Measurements from ENCODE around the gene KRT79. TPM values are rescaled to one million over a fixed set of nuclear protein-coding genes. Genes with fewer than 3 reads are reported as not detected.
"Not testable (repeated sequence)": the region's sequence is repeated elsewhere in the genome, so short reads cannot be mapped to it uniquely, and the experiment has no call there.

Gene KRT79
- polyA plus RNA-seq, 3 donors from 2014 or later: not detected

DNA sequence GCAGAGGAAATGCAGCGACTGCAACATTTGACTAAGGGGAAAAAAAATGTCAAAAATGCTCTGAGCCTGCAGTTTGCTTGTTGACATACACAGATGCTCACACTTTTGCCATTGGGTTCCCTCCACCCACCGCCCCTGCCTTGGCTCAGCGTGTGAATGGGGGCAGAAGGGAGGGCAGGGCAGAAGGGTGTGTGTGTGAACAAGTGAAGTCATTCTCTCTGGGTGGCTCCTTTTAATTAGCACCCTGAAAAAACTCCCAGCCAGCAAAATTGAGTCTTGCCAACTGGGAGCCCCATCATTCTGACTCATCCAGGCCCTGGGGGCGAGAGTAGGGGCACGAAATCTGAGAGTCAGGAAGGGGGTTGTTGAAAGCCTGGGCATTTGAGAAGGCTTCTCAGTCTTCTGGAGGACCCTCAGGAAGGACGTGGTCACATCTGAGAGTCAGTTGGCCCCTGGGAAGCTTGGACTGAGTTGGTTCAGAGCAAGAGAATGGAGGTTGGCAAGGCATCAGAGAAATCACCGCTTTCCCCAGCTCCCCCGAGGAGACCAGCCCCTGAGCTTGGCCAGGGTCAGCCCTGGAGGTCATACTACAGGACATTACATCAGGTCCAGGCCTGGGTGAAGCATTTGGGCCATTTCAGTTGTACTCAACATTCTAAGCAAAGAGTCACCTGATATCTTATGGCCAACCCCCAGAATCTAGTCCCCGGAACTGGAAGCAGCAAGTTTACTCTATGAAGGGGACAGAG is 37.4 kb upstream of the KRT79 start:
- peaks cover 45 to 55% of the 10 kb centered on the region in 2 donors for H3K4me1 Mint-ChIP-seq
- H3K4me3 Mint-ChIP-seq: peak overlapping the region in 4 of 5 donors; percentile 24 to 60 (median 43)
- peak overlapping the region; percentile 65 to 95 (median 90) for H3K27ac Mint-ChIP-seq
- DNase-seq: peak; percentile 61 to 84 (median 68)
- H3K36me3 Mint-ChIP-seq: no peaks in the 10 kb centered on the region
- no peaks in the 10 kb centered on the region for H3K9me3 Mint-ChIP-seq
- peaks cover 2 to 10% (median 9%) of the 10 kb centered on the region in 3 donors for H3K27me3 Mint-ChIP-seq (ENCODE audit: low read depth in 3 of 3)

- no peaks in the 10 kb centered on the region for H3K9me3 Mint-ChIP-seq
- H3K4me3 Mint-ChIP-seq: peak overlapping the region in 4 of 5 donors; percentile 24 to 60 (median 43)
- peak overlapping the region; percentile 65 to 95 (median 90) for H3K27ac Mint-ChIP-seq
- H3K27me3 Mint-ChIP-seq (ENCODE audit: low read depth in 3 of 3): peaks cover 2 to 10% (median 9%) of the 10 kb centered on the region in 3 donors
- H3K4me1 Mint-ChIP-seq: peaks cover 45 to 55% of the 10 kb centered on the region in 2 donors
- H3K36me3 Mint-ChIP-seq: no peaks in the 10 kb centered on the region
- peak; percentile 68 to 79 (median 74) for DNase-seq
These were observed 36.5 kb upstream of the KRT79 start for GRCh38 chr12:52870361-52871290.

GRCh38 chr12:52867642-52868041 is 33.5 kb upstream of the KRT79 start:
- Mint-ChIP-seq H3K9me3 (no peaks in the 10 kb centered on the region), H3K36me3 (no peaks in the 10 kb centered on the region), H3K4me3 (no peak overlapping the region), H3K27ac (peak overlapping the region in 2 of 6 donors; percentile 66 to 74), H3K27me3 (ENCODE audit: low read depth in 3 of 3) (peaks cover 0 to 6% (median 4%) of the 10 kb centered on the region in 3 donors), H3K4me1 (peaks cover 29 to 33% of the 10 kb centered on the region in 2 donors)
- DNase-seq: no peak

- peak overlapping the region in 3 of 6 donors; percentile 25 to 74 (median 66) for H3K27ac Mint-ChIP-seq
These were observed 33.0 kb upstream of the KRT79 start for GRCh38 chr12:52867152-52867551.

GRCh38 chr12:52865090-52865944 is 31.2 kb upstream of the KRT79 start:
- peaks cover 7 to 15% of the 10 kb centered on the region in 2 donors for H3K4me1 Mint-ChIP-seq
- no peaks in the 10 kb centered on the region for H3K36me3 Mint-ChIP-seq
- DNase-seq: no peak
- no peak overlapping the region for H3K27ac Mint-ChIP-seq
- H3K9me3 Mint-ChIP-seq: no peaks in the 10 kb centered on the region
- H3K27me3 Mint-ChIP-seq (ENCODE audit: low read depth in 3 of 3): peaks cover 0 to 4% (median 3%) of the 10 kb centered on the region in 3 donors
- H3K4me3 Mint-ChIP-seq: no peak overlapping the region

More at GRCh38 chr12:52867152-52867551, 33.0 kb upstream of the KRT79 start:
- H3K4me1 Mint-ChIP-seq: peaks cover 25 to 28% of the 10 kb centered on the region in 2 donors
- no peaks in the 10 kb centered on the region for H3K36me3 Mint-ChIP-seq
- no peak overlapping the region for H3K4me3 Mint-ChIP-seq
- no peak for DNase-seq
- H3K27me3 Mint-ChIP-seq (ENCODE audit: low read depth in 3 of 3): peaks cover 0 to 4% (median 3%) of the 10 kb centered on the region in 3 donors
- no peaks in the 10 kb centered on the region for H3K9me3 Mint-ChIP-seq

DNA sequence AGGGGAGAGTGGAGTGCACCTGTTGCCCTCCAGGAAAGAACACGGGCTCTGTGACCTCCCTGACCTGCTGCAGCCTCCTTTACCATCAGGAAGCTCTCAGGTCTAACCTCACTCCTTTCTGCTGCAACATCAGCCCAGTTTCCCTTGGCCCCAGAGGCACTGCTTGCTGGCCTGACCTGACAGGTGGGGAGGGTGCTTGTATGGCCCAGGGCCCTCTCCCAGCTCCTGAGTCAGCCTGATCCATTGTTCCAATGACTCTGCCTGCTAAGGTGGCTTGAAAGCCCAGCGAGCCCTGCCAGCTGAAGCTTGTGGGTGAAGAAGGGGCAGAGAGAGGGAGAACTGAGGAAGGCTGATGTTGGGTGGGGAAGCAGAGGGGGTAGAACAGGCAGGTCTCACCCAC is 27.9 kb upstream of the KRT79 start:
- H3K9me3 Mint-ChIP-seq: no peaks in the 10 kb centered on the region
- no peak overlapping the region for H3K4me3 Mint-ChIP-seq
- DNase-seq: no peak
- no peaks in the 10 kb centered on the region for H3K36me3 Mint-ChIP-seq
- no peaks in the 10 kb centered on the region for H3K27me3 Mint-ChIP-seq (ENCODE audit: low read depth in 3 of 3)
- peaks cover 1 to 7% of the 10 kb centered on the region in 2 donors for H3K4me1 Mint-ChIP-seq
- H3K27ac Mint-ChIP-seq: peak overlapping the region in 2 of 6 donors; percentile 35 to 69

DNA sequence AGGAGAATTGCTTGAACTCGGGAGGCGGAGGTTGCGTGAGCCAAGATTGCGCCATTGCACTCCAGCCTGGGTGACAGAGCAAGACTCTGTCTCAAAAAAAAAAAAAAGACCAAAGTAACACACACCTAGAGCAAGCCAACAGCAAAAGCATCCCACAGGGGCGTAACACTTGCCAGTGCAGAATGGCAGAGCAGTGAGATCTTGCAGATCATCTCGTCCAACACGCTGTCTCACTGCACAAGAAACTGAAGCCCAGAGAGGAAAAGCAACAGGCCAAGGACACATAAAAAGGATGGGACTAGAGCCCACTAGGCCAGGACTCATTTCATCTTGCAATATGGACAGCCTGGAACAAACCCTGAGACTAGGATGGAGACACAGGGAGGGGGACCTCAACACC is 27.4 kb upstream of the KRT79 start:
- no peaks in the 10 kb centered on the region for H3K9me3 Mint-ChIP-seq
- no peak overlapping the region for H3K4me3 Mint-ChIP-seq
- no peaks in the 10 kb centered on the region for H3K36me3 Mint-ChIP-seq
- no peak for DNase-seq
- no peaks in the 10 kb centered on the region for H3K27me3 Mint-ChIP-seq (ENCODE audit: low read depth in 3 of 3)
- H3K27ac Mint-ChIP-seq: no peak overlapping the region
- peaks cover 0 to 7% of the 10 kb centered on the region in 2 donors for H3K4me1 Mint-ChIP-seq

GRCh38 chr12:52860102-52860823 is 26.2 kb upstream of the KRT79 start:
- Mint-ChIP-seq H3K27ac (peak overlapping the region in 1 of 6 donors; percentile 26), H3K36me3 (no peaks in the 10 kb centered on the region), H3K27me3 (ENCODE audit: low read depth in 3 of 3) (peaks cover 2 to 5% (median 3%) of the 10 kb centered on the region in 3 donors), H3K4me1 (peaks cover 0 to 7% of the 10 kb centered on the region in 2 donors), H3K4me3 (no peak overlapping the region), H3K9me3 (no peaks in the 10 kb centered on the region)
- DNase-seq: no peak

- H3K4me1 Mint-ChIP-seq: peaks cover 0 to 7% of the 10 kb centered on the region in 2 donors
- no peaks in the 10 kb centered on the region for H3K36me3 Mint-ChIP-seq
- no peak overlapping the region for H3K27ac Mint-ChIP-seq
- no peak overlapping the region for H3K4me3 Mint-ChIP-seq
- peaks cover 3 to 8% (median 5%) of the 10 kb centered on the region in 3 donors for H3K27me3 Mint-ChIP-seq (ENCODE audit: low read depth in 3 of 3)
- no peaks in the 10 kb centered on the region for H3K9me3 Mint-ChIP-seq
- no peak for DNase-seq
These were observed 23.4 kb upstream of the KRT79 start for GRCh38 chr12:52857500-52857899.

DNA sequence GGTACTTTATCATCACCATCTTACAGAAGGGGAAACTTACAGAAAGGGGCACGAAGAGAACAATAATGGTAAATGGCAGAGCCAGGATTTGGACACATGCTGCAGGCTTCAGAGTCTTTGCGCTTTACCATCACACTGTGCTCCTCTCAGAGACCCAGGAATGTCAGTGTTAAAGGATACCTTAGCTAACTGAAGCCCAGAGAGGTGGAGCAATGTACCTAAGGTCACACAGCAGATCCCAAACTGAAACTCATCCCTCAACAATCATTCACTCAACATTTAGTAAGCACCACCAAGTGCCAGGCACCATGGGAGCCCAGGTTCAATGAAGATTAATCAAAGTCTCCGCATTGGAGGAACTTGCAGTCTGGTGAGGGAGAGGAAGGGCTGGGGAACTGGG is 22.7 kb upstream of the KRT79 start:
- Mint-ChIP-seq H3K9me3 (no peaks in the 10 kb centered on the region), H3K27me3 (ENCODE audit: low read depth in 3 of 3) (peaks cover 3 to 8% (median 5%) of the 10 kb centered on the region in 3 donors), H3K27ac (no peak overlapping the region), H3K36me3 (no peaks in the 10 kb centered on the region), H3K4me1 (peaks cover 0 to 7% of the 10 kb centered on the region in 2 donors), H3K4me3 (no peak overlapping the region)
- no peak for DNase-seq

GRCh38 chr12:52856077-52856476 is 22.0 kb upstream of the KRT79 start:
- not testable (repeated sequence) for H3K4me1 Mint-ChIP-seq; H3K27ac Mint-ChIP-seq; DNase-seq; H3K9me3 Mint-ChIP-seq; H3K27me3 Mint-ChIP-seq (ENCODE audit: low read depth in 3 of 3); H3K36me3 Mint-ChIP-seq; H3K4me3 Mint-ChIP-seq

- Mint-ChIP-seq H3K4me1 (no peaks in the 10 kb centered on the region), H3K27me3 (ENCODE audit: low read depth in 3 of 3) (peaks cover 5 to 10% (median 6%) of the 10 kb centered on the region in 3 donors), H3K27ac (no peak overlapping the region), H3K4me3 (no peak overlapping the region), H3K9me3 (no peaks in the 10 kb centered on the region), H3K36me3 (peaks cover 0 to 4% (median 0%) of the 10 kb centered on the region in 3 donors)
- no peak for DNase-seq
These were observed 17.7 kb upstream of the KRT79 start for GRCh38 chr12:52851787-52852186.

Measured in immature natural killer cell (primary cell).